GM12892 (cell line): Measurements from ENCODE around the gene NEK8.

Experiments
- DNase-seq: peaks from one replicate; pipeline ENCODE4 v3.0.0; 2011; ENCODE audit not compliant: insufficient read length
- FAIRE-seq: peaks from 2 replicates; lab custom pipeline; 2011; peaks lifted over from hg19 to GRCh38; lab: Jason Lieb, UNC
- POLR2A ChIP-seq: IDR thresholded peaks from 2 replicates; pipeline ENCODE4 v1.6.1; 2011; ENCODE audit warnings: low read depth, low read length, control low read depth
- POLR2AphosphoS5 ChIP-seq: IDR thresholded peaks from 2 replicates; pipeline ENCODE4 v1.6.1; 2011; ENCODE audit warnings: low read depth, low read length, control low read depth
- TAF1 ChIP-seq: IDR thresholded peaks from 2 replicates; pipeline ENCODE4 v1.6.1; 2011; ENCODE audit warnings: low read depth, mild to moderate bottlenecking, control low read depth, low read length, borderline replicate concordance

The NEK8 gene

DNA sequence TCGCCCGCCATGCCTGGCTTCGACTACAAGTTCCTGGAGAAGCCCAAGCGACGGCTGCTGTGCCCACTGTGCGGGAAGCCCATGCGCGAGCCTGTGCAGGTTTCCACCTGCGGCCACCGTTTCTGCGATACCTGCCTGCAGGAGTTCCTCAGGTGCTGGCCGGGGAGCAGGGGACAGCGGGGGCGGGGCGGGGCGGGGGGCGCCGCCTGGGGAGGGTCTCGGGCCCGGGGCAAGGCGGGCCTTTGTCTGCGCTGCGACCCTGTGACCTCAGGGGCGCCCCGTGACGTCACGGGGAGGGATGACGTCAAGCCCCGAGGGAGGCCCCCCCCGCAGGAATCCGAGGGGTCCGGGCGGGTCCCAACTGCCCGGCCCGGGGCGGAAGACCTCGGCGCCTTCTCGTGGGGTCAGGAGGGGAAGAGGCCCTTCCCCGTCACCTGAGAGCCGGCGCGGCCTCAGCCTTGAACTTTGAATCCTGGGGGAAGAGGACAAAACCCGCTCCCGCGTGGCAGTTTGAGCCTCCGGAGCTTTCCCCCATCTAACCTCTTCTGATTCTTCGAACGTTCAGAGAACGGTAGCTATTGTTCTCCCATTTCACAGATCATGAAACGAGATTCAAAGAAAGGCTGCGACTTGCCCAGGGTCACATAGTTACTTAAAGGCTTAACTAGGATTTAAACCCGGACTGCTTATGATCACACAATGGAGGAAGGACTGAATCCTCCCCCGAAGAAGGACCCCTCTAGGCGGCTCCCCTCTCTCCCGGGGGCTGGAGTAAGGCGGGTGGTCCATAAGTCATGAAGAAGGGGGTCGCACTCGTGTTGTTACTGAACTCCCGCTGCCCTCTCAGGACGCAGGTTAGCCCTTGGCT lies 15.8 kb downstream of the NEK8 start:
- no peak for TF ChIP-seq TAF1
- no peak for TF ChIP-seq POLR2A
- TF ChIP-seq POLR2AphosphoS5 = no peak
- FAIRE-seq (no peak), DNase-seq (no peak)

DNA sequence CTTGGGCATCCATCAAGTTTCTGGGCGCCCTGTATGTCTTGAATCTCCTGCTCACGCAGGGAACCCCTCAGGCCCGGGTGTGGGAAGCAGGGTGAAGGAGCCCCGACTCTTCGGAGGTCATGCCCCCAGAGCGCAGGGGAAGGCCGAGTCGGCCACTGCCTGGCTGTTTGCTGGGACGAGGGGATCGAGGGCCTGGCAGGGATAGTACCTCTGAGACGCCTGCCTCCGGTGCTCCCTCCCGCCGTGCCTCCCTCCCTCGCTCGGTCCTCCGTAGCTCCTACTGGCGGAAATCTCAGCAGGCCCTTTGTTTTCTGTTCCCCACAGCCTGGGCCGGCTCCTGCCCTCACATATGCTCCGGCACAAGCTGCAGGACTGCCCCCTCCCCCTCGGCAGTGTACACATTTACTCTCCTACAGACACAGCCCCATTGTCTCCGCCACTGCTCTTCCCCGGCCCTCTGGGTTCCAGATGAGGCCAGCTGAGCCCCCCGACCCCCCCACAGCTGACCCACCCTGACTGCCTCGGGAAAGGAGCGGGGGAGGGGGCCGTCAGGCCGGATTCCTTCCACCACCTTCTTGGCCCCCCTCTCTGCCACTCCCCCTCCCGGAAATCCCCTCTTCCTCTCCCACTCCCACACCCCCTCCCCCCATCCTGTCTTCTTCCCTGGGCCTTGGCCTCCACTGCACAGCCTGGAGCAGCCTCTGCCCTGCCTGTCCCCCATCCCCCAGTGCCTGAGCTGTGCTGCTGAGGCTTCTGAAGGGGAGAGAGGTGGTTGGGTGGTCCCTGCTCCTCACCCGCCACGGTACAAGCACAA lies 16.6 kb downstream of the NEK8 start:
- FAIRE-seq (no peak), DNase-seq (no peak)
- TF ChIP-seq POLR2A (no peak), POLR2AphosphoS5 (no peak), TAF1 (no peak)

DNA sequence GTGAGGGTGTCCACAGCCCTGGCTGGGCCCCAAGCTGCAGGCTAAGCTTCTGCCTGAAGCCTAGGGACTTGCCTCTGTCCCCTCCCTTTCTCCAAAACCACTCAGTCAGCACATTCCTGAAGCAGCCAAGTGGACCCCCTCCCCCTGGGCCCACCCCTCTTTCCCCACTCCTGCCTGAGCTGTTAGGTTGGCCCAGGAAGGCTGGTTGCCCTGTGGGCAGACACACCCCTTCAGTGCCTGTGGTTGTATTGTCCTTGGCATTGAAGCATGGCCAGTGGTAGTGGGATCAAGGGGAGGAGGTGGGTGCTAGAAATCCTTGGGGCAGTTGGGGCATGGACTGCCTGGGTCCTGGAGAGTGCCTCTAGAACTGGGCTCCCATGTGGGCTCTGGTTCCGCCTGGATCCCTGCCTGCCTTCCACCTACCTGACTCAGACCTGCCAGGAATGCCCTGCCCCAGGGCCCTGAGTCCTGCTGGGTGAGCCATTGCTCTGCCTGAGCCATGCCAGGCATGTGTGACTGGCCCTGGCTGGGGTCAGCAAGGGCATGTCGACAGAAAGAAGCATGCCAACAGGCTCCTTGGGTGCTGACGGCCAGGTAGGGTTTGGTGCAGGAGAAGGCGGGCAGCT lies 17.3 kb downstream of the NEK8 start:
- TF ChIP-seq POLR2AphosphoS5 (peak; percentile 31; the same call in 1 of the 2 replicates), POLR2A (0 out of 2 replicates have a peak, but pooled peaks have one; percentile 17), TAF1 (no peak)
- FAIRE-seq = no peak
- no peak for DNase-seq

GRCh38 chr17:28746611-28747050 lies 18.0 kb downstream of the NEK8 start:
- FAIRE-seq = no peak
- TF ChIP-seq POLR2AphosphoS5 = no peak; the same call in 1 of the 2 replicates
- no peak for DNase-seq

GRCh38 chr17:28747051-28747691 lies 18.6 kb downstream of the NEK8 start:
- DNase-seq = no peak
- TF ChIP-seq POLR2AphosphoS5 (no peak), TAF1 (no peak), POLR2A (no peak)
- no peak for FAIRE-seq

- DNase-seq (no peak), FAIRE-seq (no peak)
- TF ChIP-seq TAF1 (no peak), POLR2A (no peak), POLR2AphosphoS5 (no peak)
Observed at GRCh38 chr17:28747801-28748750, 19.5 kb downstream of the NEK8 start.

- TF ChIP-seq POLR2A = peak; percentile 28
- TF ChIP-seq POLR2AphosphoS5 = no peak; the same call in 1 of the 2 replicates
- no peak for TF ChIP-seq TAF1
- DNase-seq (no peak), FAIRE-seq (no peak)
Observed at GRCh38 chr17:28748852-28749515, 20.4 kb downstream of the NEK8 start.

DNA sequence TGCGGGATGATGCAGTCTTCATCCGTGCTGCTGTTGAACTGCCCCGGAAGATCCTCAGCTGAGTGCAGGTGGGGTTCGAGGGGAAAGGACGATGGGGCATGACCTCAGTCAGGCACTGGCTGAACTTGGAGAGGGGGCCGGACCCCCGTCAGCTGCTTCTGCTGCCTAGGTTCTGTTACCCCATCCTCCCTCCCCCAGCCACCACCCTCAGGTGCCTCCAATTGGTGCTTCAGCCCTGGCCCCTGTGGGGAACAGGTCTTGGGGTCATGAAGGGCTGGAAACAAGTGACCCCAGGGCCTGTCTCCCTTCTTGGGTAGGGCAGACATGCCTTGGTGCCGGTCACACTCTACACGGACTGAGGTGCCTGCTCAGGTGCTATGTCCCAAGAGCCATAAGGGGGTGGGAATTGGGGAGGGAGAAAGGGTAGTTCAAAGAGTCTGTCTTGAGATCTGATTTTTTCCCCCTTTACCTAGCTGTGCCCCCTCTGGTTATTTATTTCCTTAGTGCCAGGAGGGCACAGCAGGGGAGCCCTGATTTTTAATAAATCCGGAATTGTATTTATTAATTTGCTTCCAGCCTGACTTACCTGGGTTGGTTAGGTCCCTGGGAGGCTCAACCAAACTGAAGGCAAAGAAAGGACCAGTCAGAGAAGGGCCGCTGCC lies 21.1 kb downstream of the NEK8 start:
- FAIRE-seq (no peak), DNase-seq (no peak)
- TF ChIP-seq POLR2AphosphoS5 (no peak; the same call in 1 of the 2 replicates), POLR2A (no peak), TAF1 (no peak)

DNA sequence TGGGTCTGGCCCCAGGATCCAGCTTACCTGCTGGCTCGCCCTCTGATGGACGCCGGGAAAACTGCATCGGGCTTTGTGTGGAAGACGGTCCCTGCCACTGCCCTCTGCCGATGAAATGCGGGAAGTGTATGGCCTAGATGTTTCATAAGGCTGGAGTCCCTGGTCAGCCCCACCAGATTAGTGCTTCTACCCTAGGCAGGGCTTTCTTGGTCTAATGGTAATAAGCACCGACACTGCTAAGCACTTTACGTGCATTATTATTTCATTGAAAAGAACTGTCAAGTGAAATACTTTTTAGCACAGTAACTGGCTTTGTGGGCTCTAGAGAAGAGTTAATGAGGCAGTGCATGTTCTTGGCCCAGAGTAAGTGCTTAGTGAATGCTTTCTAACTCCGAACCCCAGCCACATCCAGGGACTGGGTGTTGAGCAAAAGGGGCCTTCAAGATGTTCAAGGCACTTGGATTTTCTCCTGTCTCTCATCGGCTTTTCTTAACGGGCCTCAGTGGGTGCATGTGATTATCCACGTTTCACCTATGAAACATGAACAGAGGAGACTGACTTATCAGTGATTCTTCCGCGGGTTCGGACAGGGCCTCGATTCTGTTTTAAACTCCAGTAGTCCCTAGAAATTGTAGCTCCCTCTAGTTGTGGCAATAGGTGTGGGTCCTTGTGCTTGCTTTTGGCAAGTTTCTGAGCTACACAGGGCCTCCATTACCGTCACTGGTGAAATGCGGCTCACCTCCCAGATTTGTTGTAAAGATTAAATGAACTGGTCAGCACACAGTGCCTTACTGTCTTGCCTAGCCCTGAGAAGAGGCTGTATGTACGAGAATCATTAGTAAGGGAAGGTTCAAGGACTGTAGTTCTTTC lies 21.8 kb downstream of the NEK8 start:
- peak; percentile 42; the same call in 1 of the 2 replicates for TF ChIP-seq POLR2A
- TF ChIP-seq POLR2AphosphoS5 = peak; percentile 67; the same call in 1 of the 2 replicates
- TF ChIP-seq TAF1 = no peak
- FAIRE-seq (peak; percentile 82), DNase-seq (peak; percentile 62)
